Esophagus (tissue), 2 donors: ENCODE data around the gene IFNE. TPM values are rescaled to one million over a fixed set of nuclear protein-coding genes. Genes with fewer than 3 reads are reported as not detected.

Experiments
- H3K27ac ChIP-seq, 2 donors: one replicate each; pipeline ENCODE4 v1.5.1; 2013; ENCODE audit warnings: low read depth in 2 of 2, mild to moderate bottlenecking in 2 of 2, inconsistent platforms in 1 of 2, low read length in 1 of 2, moderate library complexity in 1 of 2
- H3K27me3 ChIP-seq, 2 donors: one replicate each; pipeline ENCODE4 v1.6.1; 2013; ENCODE audit warnings: low read length in 2 of 2, control low read depth in 1 of 2, mild to moderate bottlenecking in 1 of 2; ENCODE audit not compliant: insufficient read depth in 2 of 2, control insufficient read depth in 1 of 2
- H3K36me3 ChIP-seq, 2 donors: one replicate each; pipeline ENCODE4 v1.6.1; 2013; ENCODE audit warnings: low read length in 1 of 2; ENCODE audit not compliant: control insufficient read depth in 2 of 2, insufficient read depth in 2 of 2
- H3K4me1 ChIP-seq, 2 donors: one replicate each; pipeline ENCODE4 v1.6.1; 2013; ENCODE audit warnings: low read length in 1 of 2; ENCODE audit not compliant: control insufficient read depth in 2 of 2, insufficient read depth in 2 of 2
- H3K4me3 ChIP-seq, 2 donors: one replicate each; pipeline ENCODE4 v1.5.1; 2013; ENCODE audit warnings: low read length in 2 of 2, mild to moderate bottlenecking in 2 of 2, low read depth in 1 of 2, moderate library complexity in 1 of 2
- H3K9me3 ChIP-seq, 2 donors: one replicate each; pipeline ENCODE4 v1.6.1; 2013; ENCODE audit warnings: mild to moderate bottlenecking in 2 of 2, low read depth in 1 of 2, low read length in 1 of 2, moderate library complexity in 1 of 2; ENCODE audit not compliant: control insufficient read depth in 2 of 2, insufficient read depth in 1 of 2
- WGBS, 2 donors: extraction: QIAGEN DNeasy Blood & Tissue Kit; methylation state at CpG; one replicate each; pipeline ENCODE4 v1.1.7; 2013; 5-methylcytosine and 5-hydroxymethylcytosine counted together
- polyA plus RNA-seq, 2 donors: library from polyadenylated mRNA; stranded (reverse); fragments of 200-250 nt; gene quantifications; one replicate each; pipeline ENCODE4 v1.2.3, GENCODE V29; 2013
- donor health status: healthy with polysubstance abuse.
- donor health status: Bipolar disorder and iron deficiency.

IFNE gene
- polyA plus RNA-seq, 2 donors, result 0.33 to 2.0 TPM

DNA sequence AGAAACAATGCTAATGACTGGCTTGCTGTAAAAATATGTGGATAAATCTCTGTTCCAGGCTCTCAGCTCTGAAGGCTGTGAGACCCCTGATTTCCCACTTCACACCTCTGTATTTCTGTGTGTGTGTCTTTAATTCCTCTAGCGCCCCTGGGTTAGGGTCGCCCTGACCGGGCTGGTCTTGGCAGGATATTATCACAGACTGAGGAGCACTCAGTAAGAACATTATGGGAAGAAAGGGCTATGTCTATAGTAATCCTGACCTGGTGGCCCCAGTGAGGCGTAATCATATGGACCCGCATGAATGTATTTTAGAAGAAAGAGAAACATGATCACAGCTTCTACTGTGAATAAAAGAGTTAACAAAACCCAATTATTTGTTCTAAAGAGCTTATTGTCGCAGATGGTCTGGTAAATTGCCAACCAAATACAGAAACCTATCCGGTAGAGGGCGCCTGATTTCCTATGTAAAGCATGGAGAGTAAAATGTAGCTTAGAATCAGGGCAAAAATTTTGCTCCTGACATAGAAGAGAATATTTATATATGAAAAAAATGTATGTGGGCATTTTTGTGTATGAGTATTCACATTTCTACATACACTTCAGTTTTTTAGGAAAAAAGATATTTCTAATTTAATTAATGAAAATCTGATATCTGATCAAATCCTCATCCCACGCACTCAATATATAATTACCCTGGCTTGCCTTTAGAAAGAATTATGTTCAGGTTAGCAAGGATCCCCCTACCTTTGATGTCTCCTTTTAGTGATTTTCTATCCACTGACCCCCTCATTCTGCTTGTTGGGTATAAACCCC is 47.7 kb downstream of the IFNE start:
- H3K9me3 ChIP-seq, result no peaks in the 10 kb centered on the region
- 32 to 48% methylated on average over 9 of the region's 9 CpGs for WGBS, 2 donors
- no peak overlapping the region for H3K4me3 ChIP-seq
- peaks cover 0 to 2% of the 10 kb centered on the region in 2 donors for H3K27me3 ChIP-seq
- H3K4me1 ChIP-seq, result no peaks in the 10 kb centered on the region
- H3K27ac ChIP-seq, result no peak overlapping the region
- H3K36me3 ChIP-seq, result no peaks in the 10 kb centered on the region

DNA sequence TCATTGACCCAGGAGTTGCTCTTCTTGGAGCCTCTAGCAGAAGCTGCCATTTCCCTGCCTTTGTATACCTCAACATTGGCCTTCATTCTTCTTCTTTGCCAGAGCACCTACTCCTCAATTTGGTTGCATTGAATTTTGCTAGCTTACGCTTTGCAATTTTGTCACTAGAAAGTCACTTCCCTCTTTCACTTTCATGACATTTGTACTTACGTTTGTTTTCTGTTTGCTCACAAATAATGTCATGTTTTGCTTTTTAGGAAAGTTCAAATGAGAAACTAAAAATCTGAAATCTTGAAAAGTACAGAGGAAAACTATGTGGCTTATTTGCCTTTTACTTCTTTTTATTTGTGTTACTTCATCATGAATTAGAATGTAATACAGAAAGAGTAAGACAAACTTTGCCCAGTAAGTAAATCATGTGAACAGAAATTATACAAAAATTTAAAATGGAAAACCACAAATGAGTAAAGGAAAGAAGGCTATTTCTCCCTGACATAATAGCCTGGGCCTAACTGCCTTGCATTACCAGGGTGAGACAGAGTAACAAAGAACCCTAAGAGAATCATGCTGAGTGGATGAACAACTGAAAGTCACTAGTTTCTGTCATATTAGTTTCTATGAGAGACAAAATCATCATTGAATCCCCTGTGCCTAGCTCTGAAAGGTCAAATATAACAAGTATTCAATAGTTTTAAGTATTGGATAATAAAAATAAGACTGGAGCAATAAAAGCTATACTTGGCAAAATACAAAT is 49.3 kb downstream of the IFNE start:
- Histone ChIP-seq H3K36me3 (no peaks in the 10 kb centered on the region), H3K9me3 (no peaks in the 10 kb centered on the region), H3K4me1 (no peaks in the 10 kb centered on the region), H3K4me3 (no peak overlapping the region), H3K27me3 (peaks cover 0 to 2% of the 10 kb centered on the region in 2 donors), H3K27ac (no peak overlapping the region)
- 77% methylated on average over 2 of the region's 2 CpGs for WGBS, 2 donors

Other genes with a start within 250 kb of the IFNE start
- not detected for gene IFNA14, start 242.3 kb downstream of the IFNE start, polyA plus RNA-seq
- under 1 TPM in 1 of 2 donors, not detected in 1; 0.04 TPM for gene IFNA5, start 177.0 kb downstream of the IFNE start, polyA plus RNA-seq
- 1 to 10 TPM; 5.0 to 5.9 TPM for gene KLHL9, start 146.9 kb downstream of the IFNE start, polyA plus RNA-seq
- gene IFNA6, start 131.4 kb downstream of the IFNE start, polyA plus RNA-seq, result not detected
- gene IFNA13, start 114.3 kb downstream of the IFNE start, polyA plus RNA-seq, result not detected
- gene IFNA2, start 96.9 kb downstream of the IFNE start, polyA plus RNA-seq, result not detected
- not detected for gene IFNA8, start 73.2 kb downstream of the IFNE start, polyA plus RNA-seq
- gene IFNA1, start 41.9 kb downstream of the IFNE start, polyA plus RNA-seq, result not detected